ENCODE results near the gene KDM4C.

- TF ChIP-seq POLR2A (IDR thresholded peaks at IDR 0.05), result no peak
- TF ChIP-seq CTCF (IDR thresholded peaks at IDR 0.05), result no peak
Observed at GRCh38 chr9:6910497-6910896, 152.7 kb downstream of the KDM4C start.
